Stimulated activated naive CD4-positive, alpha-beta T cell (primary cell): ENCODE results near the gene FAM200A.
"Not testable (repeated sequence)": the region's sequence is repeated elsewhere in the genome, so short reads cannot be mapped to it uniquely, and the experiment has no call there.

ENCODE experiments used
- DNase-seq, 6 experiments: peaks; one replicate each; lab custom pipeline; 2025; lab: John Stamatoyannopoulos, UW

The FAM200A gene

GRCh38 chr7:99504281-99504602 lies 47.7 kb downstream of the FAM200A start:
- DNase-seq, result peak in 1 of 6 experiments; percentile 95

- DNase-seq, result not testable (repeated sequence)
Measured at GRCh38 chr7:99501236-99501635, 50.7 kb downstream of the FAM200A start.

GRCh38 chr7:99500637-99501009 lies 51.3 kb downstream of the FAM200A start:
- no peak for DNase-seq

- DNase-seq, result peak; percentile 78 to 90 (median 85)
Measured at GRCh38 chr7:99499721-99500636, 51.9 kb downstream of the FAM200A start, which contains the start of gene ZNF394. TSS of gene ZNF394 (minus strand) at chr7:99500281. CDS start at chr7:99500093, 188 bp downstream.

- DNase-seq, result peak in 3 of 6 experiments; percentile 36 to 71 (median 67)
Measured at GRCh38 chr7:99499371-99499720, 52.6 kb downstream of the FAM200A start.

- no peak for DNase-seq
Measured at GRCh38 chr7:99498546-99498944, 53.4 kb downstream of the FAM200A start.

- DNase-seq, result no peak
Measured at GRCh38 chr7:99497766-99498545, 54.0 kb downstream of the FAM200A start.
